Measurements from ENCODE around the gene SH2B2.
A peak's percentile ranks its signal among the peaks of the same experiment; 100 is the strongest.

SH2B2 gene

GRCh38 chr7:102286237-102287110, at the start of gene SH2B2:
TSS of gene SH2B2 (plus strand) at chr7:102286868. CDS start at chr7:102300551, 13,683 bp downstream.
- peak; percentile 60 for DNase-seq

- no peak for DNase-seq
These were observed 47.4 kb upstream of the SH2B2 start for GRCh38 chr7:102239206-102239820.

GRCh38 chr7:102241431-102241830, 45.2 kb upstream of the SH2B2 start:
- DNase-seq: no peak

- DNase-seq: no peak
These were observed 42.1 kb upstream of the SH2B2 start for GRCh38 chr7:102244601-102245000.

DNA sequence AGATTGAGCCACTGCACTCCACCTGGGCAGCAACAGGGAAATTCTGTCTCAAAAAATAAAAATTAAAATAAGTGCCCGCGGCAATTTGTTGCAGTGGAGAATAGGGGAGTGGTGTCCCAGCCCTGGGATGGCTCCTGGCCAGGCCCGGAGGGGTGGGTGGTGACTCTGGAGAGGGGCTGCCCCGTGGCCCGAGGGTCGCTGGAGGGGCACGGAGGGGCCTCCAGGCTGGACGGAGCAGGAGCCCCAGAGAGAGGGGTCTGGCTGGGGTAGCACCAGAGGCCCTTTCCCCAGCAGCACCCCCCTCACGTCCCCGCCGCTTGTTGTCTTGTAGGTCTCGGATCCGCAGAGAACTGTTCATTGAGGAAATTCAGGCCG, 38.6 kb upstream of the SH2B2 start:
- no peak for DNase-seq

DNA sequence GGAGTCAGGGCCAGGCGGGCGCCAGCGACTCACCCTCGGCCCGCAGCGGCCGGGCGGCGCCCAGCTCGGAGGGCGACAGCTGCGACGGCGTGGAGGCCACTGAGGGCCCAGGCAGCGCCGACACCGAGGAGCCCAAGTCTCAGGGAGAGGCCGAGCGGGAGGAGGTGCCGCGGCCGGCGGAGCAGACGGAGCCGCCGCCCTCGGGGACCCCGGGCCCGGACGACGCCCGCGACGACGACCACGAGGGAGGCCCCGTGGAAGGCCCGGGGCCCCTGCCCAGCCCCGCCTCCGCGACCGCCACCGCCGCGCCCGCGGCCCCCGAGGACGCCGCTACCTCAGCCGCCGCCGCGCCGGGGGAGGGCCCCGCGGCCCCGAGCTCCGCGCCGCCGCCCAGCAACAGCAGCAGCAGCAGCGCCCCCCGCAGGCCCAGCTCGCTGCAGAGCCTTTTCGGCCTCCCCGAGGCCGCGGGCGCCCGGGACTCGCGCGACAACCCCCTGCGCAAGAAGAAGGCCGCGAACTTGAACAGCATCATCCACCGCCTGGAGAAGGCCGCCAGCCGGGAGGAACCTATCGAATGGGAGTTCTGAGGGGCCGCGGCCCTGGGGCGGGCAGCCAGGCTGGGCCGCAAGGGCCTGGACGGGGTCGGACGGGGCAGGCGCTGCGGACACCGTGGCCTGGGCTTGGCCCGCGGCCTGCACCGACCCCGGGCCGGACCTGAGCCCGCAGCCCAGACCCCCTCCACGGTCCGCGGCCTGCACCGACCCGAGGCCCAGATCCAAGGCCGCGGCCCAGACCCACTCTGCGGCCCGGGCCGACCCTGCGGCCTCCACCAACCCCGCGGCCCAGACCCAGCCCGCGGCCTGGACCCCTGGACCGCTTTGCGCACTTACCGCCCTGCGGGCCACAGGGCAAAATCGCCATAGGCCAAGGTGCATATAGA, 37.9 kb upstream of the SH2B2 start:
- no peak for DNase-seq

- DNase-seq: no peak
These were observed 34.9 kb upstream of the SH2B2 start for GRCh38 chr7:102251531-102252365.

- DNase-seq: no peak
These were observed 34.2 kb upstream of the SH2B2 start for GRCh38 chr7:102252366-102252982.

GRCh38 chr7:102253066-102253972, 33.3 kb upstream of the SH2B2 start:
- DNase-seq: no peak

GRCh38 chr7:102253973-102254370, 32.7 kb upstream of the SH2B2 start:
- no peak for DNase-seq

GRCh38 chr7:102254521-102254920, 32.1 kb upstream of the SH2B2 start:
- no peak for DNase-seq

DNA sequence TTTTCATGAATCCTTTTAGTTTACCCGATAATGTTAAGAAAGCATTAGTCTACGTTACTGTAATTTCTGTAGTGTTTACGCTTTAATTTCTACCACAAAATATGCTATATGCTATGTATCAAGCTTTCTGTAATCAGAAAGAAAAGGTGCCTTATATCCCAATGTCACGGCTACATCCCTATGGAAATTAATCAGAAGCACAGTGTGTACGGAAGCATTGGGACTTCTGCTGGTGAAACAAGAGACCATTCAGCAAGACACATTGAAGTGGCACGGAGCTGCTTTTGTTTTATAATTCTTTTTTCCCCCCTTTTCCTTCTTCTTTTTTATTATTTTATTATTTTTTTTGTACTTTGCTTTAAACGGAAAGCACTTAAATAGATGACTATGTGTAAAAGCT, 31.2 kb upstream of the SH2B2 start:
- no peak for DNase-seq

GRCh38 chr7:102255916-102256315, 30.8 kb upstream of the SH2B2 start:
- DNase-seq: no peak

- no peak for DNase-seq
These were observed 28.5 kb upstream of the SH2B2 start for GRCh38 chr7:102258073-102258748.

GRCh38 chr7:102258749-102259107, 27.9 kb upstream of the SH2B2 start:
- no peak for DNase-seq

DNA sequence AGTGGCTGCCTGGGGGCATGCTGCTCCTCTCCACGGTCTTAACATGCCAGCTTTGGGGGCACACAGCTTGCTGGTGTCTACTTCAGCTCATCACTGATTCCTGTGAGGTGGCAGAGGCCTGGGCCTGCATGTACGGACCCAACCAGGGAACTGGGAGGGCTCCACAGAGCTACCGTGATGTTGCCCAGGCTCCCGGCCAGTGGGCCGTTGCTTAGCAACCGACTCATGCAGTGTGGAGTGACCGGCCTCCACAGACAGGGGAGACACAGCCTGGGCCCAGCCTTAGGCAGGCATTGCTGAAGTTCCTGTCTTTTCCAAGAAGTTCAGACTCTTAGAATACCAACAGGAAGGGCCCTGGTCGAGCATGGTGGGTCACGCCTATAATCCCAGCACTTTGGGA, 25.8 kb upstream of the SH2B2 start:
- no peak for DNase-seq

- DNase-seq: no peak
These were observed 25.2 kb upstream of the SH2B2 start for GRCh38 chr7:102261451-102261850.

GRCh38 chr7:102262546-102262945, 24.1 kb upstream of the SH2B2 start:
- no peak for DNase-seq

GRCh38 chr7:102264367-102264891, 22.2 kb upstream of the SH2B2 start:
- no peak for DNase-seq

- DNase-seq: no peak
These were observed 20.1 kb upstream of the SH2B2 start for GRCh38 chr7:102266541-102266940.
